DOHH2 (cell line): Measurements from ENCODE around the gene INPP4B.

Source experiments
- CTCF ChIP-seq: fragments of 200-600 bp; sonication (generic); IDR thresholded peaks from one replicate; pipeline ENCODE4 v1.5.1; 2014; ENCODE audit warnings: antibody characterized with exemption, mild to moderate bottlenecking, low read depth, low read length; ENCODE audit not compliant: poor library complexity, severe bottlenecking
- EZH2phosphoT487 ChIP-seq: fragments of 200-600 bp; sonication (generic); IDR thresholded peaks from 2 replicates; pipeline ENCODE4 v1.6.1; 2017; ENCODE audit warnings: borderline replicate concordance, mild to moderate bottlenecking, antibody characterized with exemption, low read length, moderate library complexity, mixed read lengths

DNA sequence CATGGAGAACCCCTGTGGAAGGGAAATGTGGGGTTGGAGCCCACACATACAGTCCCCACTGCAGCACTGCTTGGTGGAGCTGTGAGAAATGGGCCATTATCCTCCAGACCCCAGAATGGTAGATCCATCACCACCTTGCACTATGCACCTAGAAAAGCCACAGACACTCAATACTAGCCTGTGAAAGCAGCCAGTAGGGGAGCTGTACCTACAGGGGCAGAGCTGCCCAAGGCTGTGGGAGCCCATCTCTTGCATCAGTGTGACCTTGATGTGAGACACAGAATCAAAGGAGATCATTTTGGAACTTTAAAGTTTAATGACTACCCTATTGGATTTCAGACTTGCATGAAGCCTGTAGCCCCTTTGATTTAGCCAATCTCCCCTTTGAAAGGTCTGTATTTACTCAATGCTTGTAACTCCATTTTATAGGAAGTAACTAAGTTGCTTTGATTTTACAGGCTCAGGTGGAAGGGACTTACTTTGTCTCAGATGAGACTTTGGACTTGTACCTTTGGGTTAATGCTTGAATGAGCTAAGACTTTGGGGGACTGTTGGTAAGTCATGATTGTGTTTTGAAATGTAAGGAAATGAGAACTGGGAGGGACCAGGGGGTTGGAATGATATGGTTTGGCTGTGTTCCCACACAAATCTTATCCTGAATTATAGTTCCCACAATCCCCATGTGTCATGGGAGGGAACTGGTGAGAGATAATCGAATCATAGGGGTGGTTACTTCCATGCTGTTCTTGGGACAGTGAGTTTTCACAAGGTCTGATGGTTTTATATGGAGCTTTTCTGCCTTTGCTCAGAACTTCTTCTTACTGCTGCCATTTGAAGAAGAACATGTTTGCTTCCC, 352.6 kb downstream of the INPP4B start:
- TF ChIP-seq CTCF (no peak), EZH2phosphoT487 (no peak)
